Endothelial cell (in vitro differentiated cells): Measurements from ENCODE around the gene FPR2. TPM values are rescaled to one million over a fixed set of nuclear protein-coding genes. Genes with fewer than 3 reads are reported as not detected.

Experiments used
- DNase-seq: peaks from one replicate; pipeline ENCODE4 v3.0.0; 2021; ENCODE audit warnings: low spot score
- H3K27ac Mint-ChIP-seq: one replicate; pipeline ENCODE4 v1.8.0; 2021; ENCODE audit warnings: mixed read lengths, inconsistent platforms; ENCODE audit not compliant: unreplicated experiment
- H3K27me3 Mint-ChIP-seq: one replicate; pipeline ENCODE4 v1.8.0; 2021; ENCODE audit warnings: mild to moderate bottlenecking, moderate library complexity, mixed read lengths, inconsistent platforms; ENCODE audit not compliant: unreplicated experiment
- H3K36me3 Mint-ChIP-seq: one replicate; pipeline ENCODE4 v1.8.0; 2021; ENCODE audit warnings: mild to moderate bottlenecking, low read depth, mixed read lengths, inconsistent platforms; ENCODE audit not compliant: unreplicated experiment
- H3K4me1 Mint-ChIP-seq: one replicate; pipeline ENCODE4 v1.8.0; 2021; ENCODE audit warnings: mild to moderate bottlenecking, mixed read lengths, inconsistent platforms; ENCODE audit not compliant: unreplicated experiment
- H3K4me3 Mint-ChIP-seq: one replicate; pipeline ENCODE4 v1.8.0; 2021; ENCODE audit warnings: mild to moderate bottlenecking, mixed read lengths, inconsistent platforms; ENCODE audit not compliant: unreplicated experiment
- H3K9me3 Mint-ChIP-seq: one replicate; pipeline ENCODE4 v1.8.0; 2021; ENCODE audit warnings: mixed read lengths, inconsistent platforms; ENCODE audit not compliant: unreplicated experiment
- CTCF ChIP-seq: fragments of 200-600 bp; sonication (generic); IDR thresholded peaks from one replicate; pipeline ENCODE4 v1.5.0; 2021; ENCODE audit warnings: antibody characterized with exemption; ENCODE audit not compliant: unreplicated experiment
- total RNA-seq: library from RNA; stranded (reverse); fragmentation: NEBNext Ultra II Directional; extraction: Animal tissue kit (Norgen Biotek cat#: 25700); gene quantifications from one replicate; pipeline ENCODE4 v1.2.1, GENCODE V29; 2021; ENCODE audit not compliant: unreplicated experiment

The FPR2 gene
- total RNA-seq, 1 donor from 2014 or later = 0.74 TPM

GRCh38 chr19:51722492-51722891, 38.5 kb upstream of the FPR2 start:
- Mint-ChIP-seq H3K9me3 (no peaks in the 10 kb centered on the region), H3K27ac (no peak overlapping the region), H3K4me3 (no peak overlapping the region), H3K36me3 (peaks cover 3% of the 10 kb centered on the region), H3K4me1 (peaks cover 3% of the 10 kb centered on the region), H3K27me3 (peaks cover 14% of the 10 kb centered on the region)
- no peak for DNase-seq
- TF ChIP-seq CTCF = no peak

- no peaks in the 10 kb centered on the region for H3K9me3 Mint-ChIP-seq
- TF ChIP-seq CTCF = no peak
- DNase-seq = no peak
- H3K27ac Mint-ChIP-seq = no peak overlapping the region
- H3K4me3 Mint-ChIP-seq = no peak overlapping the region
- peaks cover 7% of the 10 kb centered on the region for H3K27me3 Mint-ChIP-seq
- no peaks in the 10 kb centered on the region for H3K4me1 Mint-ChIP-seq
- peaks cover 3% of the 10 kb centered on the region for H3K36me3 Mint-ChIP-seq
Observed at GRCh38 chr19:51724543-51724942, 36.4 kb upstream of the FPR2 start.

GRCh38 chr19:51726049-51726448, 34.9 kb upstream of the FPR2 start:
- no peak overlapping the region for H3K4me3 Mint-ChIP-seq
- no peak for DNase-seq
- H3K27me3 Mint-ChIP-seq = peaks cover 9% of the 10 kb centered on the region

GRCh38 chr19:51727349-51727880, 33.6 kb upstream of the FPR2 start:
- peaks cover 8% of the 10 kb centered on the region for H3K9me3 Mint-ChIP-seq
- peaks cover 9% of the 10 kb centered on the region for H3K27me3 Mint-ChIP-seq
- H3K36me3 Mint-ChIP-seq = peaks cover 3% of the 10 kb centered on the region
- H3K4me1 Mint-ChIP-seq = no peaks in the 10 kb centered on the region
- no peak overlapping the region for H3K27ac Mint-ChIP-seq
- H3K4me3 Mint-ChIP-seq = no peak overlapping the region
- TF ChIP-seq CTCF = no peak
- DNase-seq = no peak

More at GRCh38 chr19:51726049-51726448, 34.9 kb upstream of the FPR2 start:
- Mint-ChIP-seq H3K36me3 (peaks cover 3% of the 10 kb centered on the region), H3K27ac (no peak overlapping the region), H3K9me3 (peaks cover 4% of the 10 kb centered on the region), H3K4me1 (no peaks in the 10 kb centered on the region)
- TF ChIP-seq CTCF = no peak

GRCh38 chr19:51729781-51730180, 31.2 kb upstream of the FPR2 start:
- TF ChIP-seq CTCF = no peak
- Mint-ChIP-seq H3K9me3 (peaks cover 8% of the 10 kb centered on the region), H3K4me3 (no peak overlapping the region), H3K27ac (no peak overlapping the region), H3K36me3 (peaks cover 3% of the 10 kb centered on the region), H3K4me1 (no peaks in the 10 kb centered on the region), H3K27me3 (peaks cover 7% of the 10 kb centered on the region)
- no peak for DNase-seq
